H1 (cell line): ENCODE data around the gene OR6T1. TPM values are rescaled to one million over a fixed set of nuclear protein-coding genes. Genes with fewer than 3 reads are reported as not detected.

Experiments
- CTCF ChIA-PET: fragments of 300-600 bp; sonication (Branson Sonifier 250); formaldehyde crosslinking; loops from one replicate; lab custom pipeline; 2021; ENCODE audit not compliant: partially characterized antibody; lab: Charles Lee
- POLR2A ChIA-PET: fragments of 300-600 bp; sonication (Branson Sonifier 250); formaldehyde crosslinking; loops from one replicate; lab custom pipeline; 2021; ENCODE audit warnings: inconsistent platforms; ENCODE audit not compliant: partially characterized antibody; lab: Charles Lee
- DNase-seq, 2 experiments: peaks; one replicate each; pipeline versions ENCODE4 v3.0.0 to v3.0.0-alpha.2; 2010 to 2022; ENCODE audit warnings: low spot score in 2 of 2, low read depth in 1 of 2, mixed read lengths in 1 of 2
- FAIRE-seq: peaks from 2 replicates; lab custom pipeline; 2011; peaks lifted over from hg19 to GRCh38; lab: Jason Lieb, UNC
- H2AFZ ChIP-seq: 2 replicates; pipeline ENCODE4 v1.8.1; 2012; ENCODE audit warnings: low read length, inconsistent platforms
- H2AK5ac ChIP-seq: 2 replicates; pipeline ENCODE4 v1.6.1; 2013; ENCODE audit warnings: low read depth, low read length
- H2BK120ac ChIP-seq: replicated peaks from 2 replicates; pipeline ENCODE3; 2013; ENCODE audit warnings: low read depth, low read length, inconsistent platforms
- H2BK12ac ChIP-seq: 2 replicates; pipeline ENCODE4 v1.6.1; 2013; ENCODE audit warnings: low read depth, low read length
- H2BK15ac ChIP-seq: 2 replicates; pipeline ENCODE4 v1.6.1; 2013; ENCODE audit warnings: low read length
- H2BK20ac ChIP-seq: 2 replicates; pipeline ENCODE4 v1.6.1; 2013; ENCODE audit warnings: low read length
- H2BK5ac ChIP-seq: 2 replicates; pipeline ENCODE4 v1.6.1; 2013; ENCODE audit warnings: low read depth, low read length
- H3K14ac ChIP-seq: 2 replicates; pipeline ENCODE4 v1.6.1; 2013; ENCODE audit warnings: inconsistent platforms; ENCODE audit not compliant: insufficient read length
- H3K18ac ChIP-seq: 2 replicates; pipeline ENCODE4 v1.6.1; 2013; ENCODE audit warnings: low read length; ENCODE audit errors: extremely low read depth
- H3K23ac ChIP-seq: 2 replicates; pipeline ENCODE4 v1.6.1; 2013; ENCODE audit warnings: inconsistent platforms; ENCODE audit not compliant: insufficient read length
- H3K23me2 ChIP-seq: 2 replicates; pipeline ENCODE4 v1.6.1; 2013; ENCODE audit warnings: low read depth, low read length
- H3K27ac ChIP-seq: 2 replicates; pipeline ENCODE4 v1.6.1; 2011; ENCODE audit warnings: low read depth, low read length, inconsistent platforms
- H3K27me3 ChIP-seq, 4 experiments: replicated peaks in 1 of 4; 1 replicate in 1 of 4; 2 replicates in 3 of 4; pipeline versions ENCODE4 v1.6.1 to v1.8.1; 2011 to 2013; ENCODE audit warnings: low read length in 3 of 4, mild to moderate bottlenecking in 3 of 4, inconsistent platforms in 2 of 4, mixed read lengths in 2 of 4, moderate library complexity in 1 of 4; ENCODE audit not compliant: control insufficient read depth in 3 of 4, insufficient read depth in 3 of 4; ENCODE audit errors: extremely low read depth in 1 of 4
- H3K36me3 ChIP-seq, 4 experiments: 2 replicates each; pipeline versions ENCODE4 v1.6.1 to v1.8.1; 2011 to 2013; ENCODE audit warnings: mild to moderate bottlenecking in 4 of 4, low read length in 3 of 4, moderate library complexity in 2 of 4, control low read depth in 1 of 4, inconsistent platforms in 1 of 4; ENCODE audit not compliant: insufficient read depth in 4 of 4, control insufficient read depth in 2 of 4
- H3K4ac ChIP-seq: replicated peaks from 2 replicates; pipeline ENCODE3; 2013; ENCODE audit warnings: low read length, low read depth, mixed read lengths, inconsistent platforms; ENCODE audit not compliant: insufficient read length
- H3K4me1 ChIP-seq, 4 experiments: replicated peaks in 1 of 4; 1 replicate in 1 of 4; 2 replicates in 3 of 4; pipeline versions ENCODE4 v1.6.1 to v1.8.1; 2011 to 2013; ENCODE audit warnings: low read length in 3 of 4, inconsistent platforms in 2 of 4, mixed read lengths in 1 of 4; ENCODE audit not compliant: insufficient read depth in 4 of 4, control insufficient read depth in 3 of 4
- H3K4me2 ChIP-seq, 2 experiments: 2 replicates each; pipeline versions ENCODE4 v1.6.1 to v1.8.1; 2011 to 2013; ENCODE audit warnings: low read depth in 2 of 2, low read length in 2 of 2, control low read depth in 1 of 2, inconsistent platforms in 1 of 2, mild to moderate bottlenecking in 1 of 2; ENCODE audit not compliant: insufficient read depth in 1 of 2
- H3K4me3 ChIP-seq, 4 experiments: fragments of 200-600, 300-600 bp in 1 of 4; sonication (generic), shearing (Covaris generic), sonication (Bioruptor Twin) in 1 of 4; 2 replicates each; pipeline versions ENCODE4 v1.5.1 to v1.8.1; 2011 to 2016; ENCODE audit warnings: low read length in 4 of 4, low read depth in 3 of 4, control low read depth in 2 of 4, inconsistent platforms in 2 of 4, mild to moderate bottlenecking in 2 of 4, mixed read lengths in 1 of 4, moderate library complexity in 1 of 4; ENCODE audit not compliant: insufficient read depth in 2 of 4; ENCODE audit errors: extremely low read depth in 1 of 4
- H3K56ac ChIP-seq: replicated peaks from 2 replicates; pipeline ENCODE3; 2013; ENCODE audit warnings: low read depth, mild to moderate bottlenecking, mixed read lengths, low read length, inconsistent platforms; ENCODE audit not compliant: insufficient read length
- H3K79me1 ChIP-seq: 2 replicates; pipeline ENCODE4 v1.6.1; 2013; ENCODE audit warnings: low read depth, low read length, control low read depth
- H3K79me2 ChIP-seq, 2 experiments: 2 replicates each; pipeline versions ENCODE4 v1.6.1 to v1.8.1; 2012 to 2013; ENCODE audit warnings: low read length in 2 of 2, mild to moderate bottlenecking in 2 of 2, inconsistent platforms in 1 of 2; ENCODE audit not compliant: insufficient read depth in 2 of 2, control insufficient read depth in 1 of 2
- H3K9ac ChIP-seq, 4 experiments: replicated peaks in 1 of 4; 1 replicate in 1 of 4; 2 replicates in 3 of 4; pipeline versions ENCODE4 v1.6.1 to v1.8.1; 2011 to 2013; ENCODE audit warnings: low read depth in 3 of 4, low read length in 3 of 4, control low read depth in 2 of 4, mild to moderate bottlenecking in 2 of 4, moderate library complexity in 2 of 4, inconsistent platforms in 1 of 4; ENCODE audit errors: extremely low read depth in 1 of 4
- H3K9me3 ChIP-seq, 2 experiments: 2 replicates each; pipeline versions ENCODE4 v1.6.1 to v1.8.1; 2012 to 2013; ENCODE audit warnings: mild to moderate bottlenecking in 2 of 2, moderate library complexity in 2 of 2, control low read depth in 1 of 2, inconsistent platforms in 1 of 2, low read depth in 1 of 2, low read length in 1 of 2, mixed read lengths in 1 of 2; ENCODE audit not compliant: insufficient read depth in 2 of 2
- H4K20me1 ChIP-seq, 2 experiments: replicated peaks in 1 of 2; 2 replicates each; pipeline versions ENCODE3 to v1.8.1; 2011 to 2013; ENCODE audit warnings: inconsistent platforms in 2 of 2, low read length in 2 of 2, mild to moderate bottlenecking in 1 of 2; ENCODE audit not compliant: insufficient read depth in 2 of 2, control insufficient read depth in 1 of 2
- H4K5ac ChIP-seq: 2 replicates; pipeline ENCODE4 v1.6.1; 2013; ENCODE audit warnings: low read length, low read depth, mixed read lengths, inconsistent platforms; ENCODE audit not compliant: insufficient read length
- H4K8ac ChIP-seq: 2 replicates; pipeline ENCODE4 v1.8.0; 2013; ENCODE audit warnings: mild to moderate bottlenecking, moderate library complexity, low read length, inconsistent platforms; ENCODE audit not compliant: insufficient read depth; ENCODE audit errors: extremely low read depth
- H4K91ac ChIP-seq: replicated peaks from 2 replicates; pipeline ENCODE3; 2013; ENCODE audit warnings: low read length, mixed read lengths, inconsistent platforms; ENCODE audit not compliant: insufficient read length
- CTBP2 ChIP-seq: IDR thresholded peaks from 2 replicates; pipeline ENCODE4 v1.7.0; 2011; ENCODE audit warnings: borderline replicate concordance, mild to moderate bottlenecking, moderate library complexity, mixed read lengths, low read length; ENCODE audit not compliant: insufficient read depth, insufficient read length
- SIX5 ChIP-seq: IDR thresholded peaks from 2 replicates; pipeline ENCODE4 v1.6.1; 2011; ENCODE audit warnings: mild to moderate bottlenecking, low read depth, low read length
- WGBS, 2 experiments: shearing (Covaris generic) in 1 of 2; methylation state at CpG; one replicate each; pipeline versions ENCODE4 v1.1.6 to v1.1.7; 2013 to 2015; ENCODE audit warnings: low lambda C conversion rate in 2 of 2, mixed read lengths in 2 of 2, inconsistent platforms in 1 of 2, low coverage in 1 of 2, missing lambda C conversion rate in 1 of 2; ENCODE audit not compliant: insufficient replicate concordance in 2 of 2, insufficient coverage in 1 of 2, insufficient read length in 1 of 2; ENCODE audit errors: extremely low coverage in 1 of 2, missing lambda C conversion rate in 1 of 2; 5-methylcytosine and 5-hydroxymethylcytosine counted together
- polyA plus RNA-seq, 7 experiments: library from polyadenylated mRNA; depleted of rRNA in 3 of 7; stranded (reverse) in 5 of 7; unstranded in 2 of 7; fragments of >200 nt in 5 of 7; fragments of 200-250 nt in 2 of 7; gene quantifications; 1 replicate in 5 of 7; 2 replicates in 1 of 7; 4 replicates in 1 of 7; pipeline versions ENCODE4 v1.2.1 to v1.2.3, GENCODE V29; 2011 to 2013; ENCODE audit warnings: missing spikeins in 2 of 7, mixed read lengths in 2 of 7
- total RNA-seq: library from RNA; stranded (reverse); fragmentation: NEBNext Ultra II Directional; extraction: Animal tissue kit (Norgen Biotek cat#: 25700); gene quantifications from 2 replicates; pipeline ENCODE4 v1.2.1, GENCODE V29; 2021

The OR6T1 gene
- total and polyA plus RNA-seq, 2 of the 8 experiments (the other 6 are each of a cell fraction or from before 2014, with no cell fraction given): not detected

GRCh38 chr11:123924027-123924426, 19.6 kb downstream of the OR6T1 start:
- no peak overlapping the region for H2AFZ ChIP-seq
- FAIRE-seq: no peak

More at GRCh38 chr11:123924027-123924426, 19.6 kb downstream of the OR6T1 start:
- no peaks in the 10 kb centered on the region for H3K4me1 ChIP-seq
- 83% methylated on average over 1 of the region's 1 CpG; no CpG with 5 or more reads in 1 of the 2 experiments for WGBS, 2 experiments
- H3K79me1 ChIP-seq: no peaks in the 10 kb centered on the region
- H3K56ac ChIP-seq: no peak overlapping the region
- H2BK120ac ChIP-seq: no peak overlapping the region
- POLR2A ChIA-PET: no interaction called here
- no peaks in the 10 kb centered on the region for H3K79me2 ChIP-seq
- no peak overlapping the region for H3K9ac ChIP-seq
- no peak overlapping the region for H2BK5ac ChIP-seq
- no peaks in the 10 kb centered on the region for H3K23me2 ChIP-seq
- H3K9me3 ChIP-seq: no peaks in the 10 kb centered on the region
- H4K91ac ChIP-seq: no peak overlapping the region
- H2AK5ac ChIP-seq: no peak overlapping the region
- no peak overlapping the region for H3K4me3 ChIP-seq
- no peaks in the 10 kb centered on the region for H3K27me3 ChIP-seq
- no peak overlapping the region for H2BK20ac ChIP-seq
- no peak for DNase-seq
- H3K27ac ChIP-seq: no peak overlapping the region
- no peak overlapping the region for H4K8ac ChIP-seq
- no peak overlapping the region for H3K4ac ChIP-seq
- no peak for TF ChIP-seq CTBP2
- TF ChIP-seq SIX5: no peak
- TF ChIP-seq, all 59 proteins: peak for 0
- Histone ChIP-seq H4K20me1 (no peaks in the 10 kb centered on the region), H2BK15ac (no peak overlapping the region), H3K14ac (no peak overlapping the region), H4K5ac (no peak overlapping the region), H2BK12ac (no peak overlapping the region), H3K4me2 (no peak overlapping the region), H3K36me3 (no peaks in the 10 kb centered on the region), H3K18ac (no peak overlapping the region), H3K23ac (no peak overlapping the region)
- CTCF ChIA-PET: no interaction called here
